PC-9 (cell line): ENCODE results near the gene TSPEAR.

ENCODE experiments used
- EZH2 ChIP-seq: fragments of 200-600 bp; sonication (generic); IDR thresholded peaks from 2 replicates; pipeline ENCODE4 v1.8.0; 2017; ENCODE audit warnings: antibody characterized with exemption, low read depth
- TF ChIP-seq, protein P1 (sequence below): fragments of 200-600 bp; sonication (generic); conservative IDR thresholded peaks from 2 replicates; pipeline ENCODE4 v1.6.1; 2017; ENCODE audit warnings: mixed run types, antibody characterized with exemption, mild to moderate bottlenecking, moderate library complexity

- TF ChIP-seq, protein P1, sequence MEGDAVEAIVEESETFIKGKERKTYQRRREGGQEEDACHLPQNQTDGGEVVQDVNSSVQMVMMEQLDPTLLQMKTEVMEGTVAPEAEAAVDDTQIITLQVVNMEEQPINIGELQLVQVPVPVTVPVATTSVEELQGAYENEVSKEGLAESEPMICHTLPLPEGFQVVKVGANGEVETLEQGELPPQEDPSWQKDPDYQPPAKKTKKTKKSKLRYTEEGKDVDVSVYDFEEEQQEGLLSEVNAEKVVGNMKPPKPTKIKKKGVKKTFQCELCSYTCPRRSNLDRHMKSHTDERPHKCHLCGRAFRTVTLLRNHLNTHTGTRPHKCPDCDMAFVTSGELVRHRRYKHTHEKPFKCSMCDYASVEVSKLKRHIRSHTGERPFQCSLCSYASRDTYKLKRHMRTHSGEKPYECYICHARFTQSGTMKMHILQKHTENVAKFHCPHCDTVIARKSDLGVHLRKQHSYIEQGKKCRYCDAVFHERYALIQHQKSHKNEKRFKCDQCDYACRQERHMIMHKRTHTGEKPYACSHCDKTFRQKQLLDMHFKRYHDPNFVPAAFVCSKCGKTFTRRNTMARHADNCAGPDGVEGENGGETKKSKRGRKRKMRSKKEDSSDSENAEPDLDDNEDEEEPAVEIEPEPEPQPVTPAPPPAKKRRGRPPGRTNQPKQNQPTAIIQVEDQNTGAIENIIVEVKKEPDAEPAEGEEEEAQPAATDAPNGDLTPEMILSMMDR: no peak
- no peak for TF ChIP-seq EZH2
Measured at GRCh38 chr21:44695184-44695583, 16.2 kb downstream of the TSPEAR start.
